Neural crest cell (in vitro differentiated cells): ENCODE measurements around the gene SCOC. TPM values are rescaled to one million over a fixed set of nuclear protein-coding genes. Genes with fewer than 3 reads are reported as not detected.

ENCODE experiments used
- DNase-seq: peaks from one replicate; pipeline ENCODE4 v3.0.0; 2021; ENCODE audit warnings: low read depth, mixed read lengths, low spot score
- H3K27ac Mint-ChIP-seq: one replicate; pipeline ENCODE4 v1.8.0; 2021; ENCODE audit warnings: mild to moderate bottlenecking, mixed read lengths; ENCODE audit not compliant: unreplicated experiment
- H3K27me3 Mint-ChIP-seq: 2 replicates; pipeline ENCODE4 v1.8.0; 2021; ENCODE audit warnings: low read depth, mild to moderate bottlenecking, mixed read lengths
- H3K36me3 Mint-ChIP-seq: 2 replicates; pipeline ENCODE4 v1.8.0; 2021; ENCODE audit warnings: low read depth, mild to moderate bottlenecking, mixed read lengths
- H3K4me1 Mint-ChIP-seq: 2 replicates; pipeline ENCODE4 v1.8.0; 2021; ENCODE audit warnings: mixed read lengths
- H3K4me3 Mint-ChIP-seq: one replicate; pipeline ENCODE4 v1.8.0; 2021; ENCODE audit warnings: mild to moderate bottlenecking, mixed read lengths
- H3K9me3 Mint-ChIP-seq: 2 replicates; pipeline ENCODE4 v1.8.0; 2021; ENCODE audit warnings: mixed read lengths
- CTCF ChIP-seq: fragments of 200-600 bp; sonication (generic); conservative IDR thresholded peaks from 2 replicates; pipeline ENCODE4 v1.5.0; 2021; ENCODE audit warnings: antibody characterized with exemption, mild to moderate bottlenecking
- long read RNA-seq: library from polyadenylated mRNA; unstranded; transcript quantifications from one replicate; pipeline ENCODE4 v2.0.0, GENCODE V29; 2020
- total RNA-seq: library from RNA; stranded (reverse); gene quantifications from 2 replicates; pipeline ENCODE4 v1.2.1, GENCODE V29; 2021

SCOC gene
- total RNA-seq = 36.9 and 40.7 TPM in 2 replicates
- long read RNA-seq, transcript SCOC-211 (4 exons, 1,959 nt) = major isoform, 272 of 316 reads
- long read RNA-seq, transcript SCOC-207 (3 exons, 1,838 nt) = minor isoform, 23 of 316 reads
- long read RNA-seq, partial matches to known transcripts = 14 of 316 reads
- long read RNA-seq, other reads (novel, unspliced or antisense) = 7 of 316 reads

GRCh38 chr4:140373328-140374129 lies at the start of gene SCOC:
Gene SCOC, plus strand, starts transcription at chr4:140373646. Its CDS starts 5,525 bp downstream, at chr4:140379171.
- Mint-ChIP-seq H3K4me1 (peaks cover 27% of the 10 kb centered on the region), H3K36me3 (no peaks in the 10 kb centered on the region), H3K27ac (peak within 1 kb of the TSS; percentile 93), H3K27me3 (peaks cover 2% of the 10 kb centered on the region), H3K4me3 (peak within 1 kb of the TSS; percentile 91), H3K9me3 (no peaks in the 10 kb centered on the region)
- DNase-seq = peak; percentile 94
- TF ChIP-seq CTCF = no peak

- no peak overlapping the region for H3K4me3 Mint-ChIP-seq
- no peaks in the 10 kb centered on the region for H3K4me1 Mint-ChIP-seq
- no peak for DNase-seq
- H3K27ac Mint-ChIP-seq = no peak overlapping the region
- H3K9me3 Mint-ChIP-seq = peaks cover 7% of the 10 kb centered on the region
- peak; percentile 75 for TF ChIP-seq CTCF
- no peaks in the 10 kb centered on the region for H3K36me3 Mint-ChIP-seq
- H3K27me3 Mint-ChIP-seq = no peaks in the 10 kb centered on the region
Measured at GRCh38 chr4:140326395-140326993, 47.0 kb upstream of the SCOC start.

GRCh38 chr4:140330311-140330900 lies 43.0 kb upstream of the SCOC start:
- Mint-ChIP-seq H3K9me3 (no peaks in the 10 kb centered on the region), H3K4me1 (no peaks in the 10 kb centered on the region), H3K27ac (no peak overlapping the region), H3K36me3 (no peaks in the 10 kb centered on the region), H3K4me3 (no peak overlapping the region), H3K27me3 (no peaks in the 10 kb centered on the region)
- DNase-seq = no peak
- TF ChIP-seq CTCF = peak; percentile 70

GRCh38 chr4:140331245-140331644 lies 42.2 kb upstream of the SCOC start:
- Mint-ChIP-seq H3K4me1 (no peaks in the 10 kb centered on the region), H3K27me3 (no peaks in the 10 kb centered on the region)
- DNase-seq = no peak

More at GRCh38 chr4:140331245-140331644, 42.2 kb upstream of the SCOC start:
- H3K36me3 Mint-ChIP-seq = no peaks in the 10 kb centered on the region
- TF ChIP-seq CTCF = no peak
- no peak overlapping the region for H3K27ac Mint-ChIP-seq
- no peaks in the 10 kb centered on the region for H3K9me3 Mint-ChIP-seq
- no peak overlapping the region for H3K4me3 Mint-ChIP-seq
